ENCODE data around the gene RPH3AL.

RPH3AL gene

DNA sequence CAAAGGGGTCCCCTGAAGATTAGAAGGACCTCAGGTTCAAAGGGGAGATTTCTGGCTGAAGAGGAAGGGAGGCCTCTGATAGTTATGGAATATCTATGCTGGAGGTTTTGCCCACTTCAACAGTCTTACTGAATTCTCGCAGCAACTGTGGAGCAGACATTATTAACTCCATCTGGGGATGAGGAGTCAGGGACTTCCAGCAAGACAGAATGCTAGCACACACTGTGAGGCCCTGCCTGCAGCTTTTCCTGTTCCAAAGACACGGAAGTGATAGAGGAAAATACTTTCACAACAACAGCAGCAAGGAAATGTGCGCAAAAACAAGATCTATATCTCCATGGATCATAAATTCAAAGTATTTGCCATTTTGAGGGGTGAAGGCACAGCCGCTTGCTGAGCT, 72.8 kb downstream of the RPH3AL start:
- no peaks in the 10 kb centered on the region for H3K36me3 ChIP-seq (ENCODE audit: control insufficient read depth in 2 of 2, insufficient read depth in 1 of 2, low read length in 2 of 2)
- TF ChIP-seq, protein P1, sequence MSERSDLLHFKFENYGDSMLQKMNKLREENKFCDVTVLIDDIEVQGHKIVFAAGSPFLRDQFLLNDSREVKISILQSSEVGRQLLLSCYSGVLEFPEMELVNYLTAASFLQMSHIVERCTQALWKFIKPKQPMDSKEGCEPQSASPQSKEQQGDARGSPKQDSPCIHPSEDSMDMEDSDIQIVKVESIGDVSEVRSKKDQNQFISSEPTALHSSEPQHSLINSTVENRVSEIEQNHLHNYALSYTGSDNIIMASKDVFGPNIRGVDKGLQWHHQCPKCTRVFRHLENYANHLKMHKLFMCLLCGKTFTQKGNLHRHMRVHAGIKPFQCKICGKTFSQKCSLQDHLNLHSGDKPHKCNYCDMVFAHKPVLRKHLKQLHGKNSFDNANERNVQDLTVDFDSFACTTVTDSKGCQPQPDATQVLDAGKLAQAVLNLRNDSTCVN (tag by site-specific recombination; optimal IDR thresholded peaks at IDR 0.05) = no peak
- TF ChIP-seq ZSCAN30 (tag by site-specific recombination; IDR thresholded peaks at IDR 0.05) = no peak
- TF ChIP-seq, protein P2, sequence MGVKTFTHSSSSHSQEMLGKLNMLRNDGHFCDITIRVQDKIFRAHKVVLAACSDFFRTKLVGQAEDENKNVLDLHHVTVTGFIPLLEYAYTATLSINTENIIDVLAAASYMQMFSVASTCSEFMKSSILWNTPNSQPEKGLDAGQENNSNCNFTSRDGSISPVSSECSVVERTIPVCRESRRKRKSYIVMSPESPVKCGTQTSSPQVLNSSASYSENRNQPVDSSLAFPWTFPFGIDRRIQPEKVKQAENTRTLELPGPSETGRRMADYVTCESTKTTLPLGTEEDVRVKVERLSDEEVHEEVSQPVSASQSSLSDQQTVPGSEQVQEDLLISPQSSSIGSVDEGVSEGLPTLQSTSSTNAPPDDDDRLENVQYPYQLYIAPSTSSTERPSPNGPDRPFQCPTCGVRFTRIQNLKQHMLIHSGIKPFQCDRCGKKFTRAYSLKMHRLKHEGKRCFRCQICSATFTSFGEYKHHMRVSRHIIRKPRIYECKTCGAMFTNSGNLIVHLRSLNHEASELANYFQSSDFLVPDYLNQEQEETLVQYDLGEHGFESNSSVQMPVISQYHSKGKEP (tag by site-specific recombination; IDR thresholded peaks at IDR 0.05) = no peak
- H3K4me3 ChIP-seq (ENCODE audit: low read depth, low read length) = no peak overlapping the region
- CTCF ChIA-PET = interaction anchor here (0.8 kb wide), 1 partner anchor 44 kb away, joined by 3 read pairs; no protein-coding TSS in a partner anchor
- POLR2A ChIA-PET = interaction anchor here (0.5 kb wide), 1 partner anchor 1923 kb away, joined by 3 read pairs; no protein-coding TSS in a partner anchor
- no peaks in the 10 kb centered on the region for H3K4me1 ChIP-seq (ENCODE audit: control insufficient read depth, insufficient read depth, low read length)
- no peaks in the 10 kb centered on the region for H3K9me3 ChIP-seq (ENCODE audit: control insufficient read depth, insufficient read depth, low read depth, low read length)
- no peak overlapping the region for H3K27ac ChIP-seq (ENCODE audit: extremely low read depth, low read depth, low read length)

DNA sequence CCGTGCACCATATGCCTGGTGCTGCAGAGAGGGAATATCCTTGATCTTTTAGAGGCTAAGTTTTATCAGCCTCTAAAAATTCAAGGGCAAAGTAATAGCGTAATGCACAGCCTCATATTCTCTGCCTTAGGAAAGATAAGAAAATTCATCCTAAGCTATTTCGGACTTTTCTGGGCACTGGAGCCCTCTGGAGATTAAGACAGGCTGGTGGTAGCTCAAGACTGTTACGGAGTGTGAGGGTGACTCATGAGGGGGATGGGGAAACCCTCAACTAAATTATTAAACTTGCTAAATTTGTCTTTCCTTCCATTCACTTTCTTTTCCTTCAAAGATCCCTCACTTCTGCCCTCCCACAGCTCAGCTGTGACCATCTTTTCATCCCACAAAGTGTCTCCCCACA, 73.3 kb downstream of the RPH3AL start:
- Histone ChIP-seq H3K4me3 (ENCODE audit: low read depth, low read length) (no peak overlapping the region), H3K36me3 (ENCODE audit: control insufficient read depth in 2 of 2, insufficient read depth in 1 of 2, low read length in 2 of 2) (no peaks in the 10 kb centered on the region), H3K27ac (ENCODE audit: extremely low read depth, low read depth, low read length) (no peak overlapping the region), H3K9me3 (ENCODE audit: control insufficient read depth, insufficient read depth, low read depth, low read length) (no peaks in the 10 kb centered on the region), H3K4me1 (ENCODE audit: control insufficient read depth, insufficient read depth, low read length) (no peaks in the 10 kb centered on the region)
- POLR2A ChIA-PET = no interaction called here
- CTCF ChIA-PET = no interaction called here
- TF ChIP-seq SP3 (tag by site-specific recombination; IDR thresholded peaks at IDR 0.05) (no peak), ZNF701 (tag by site-specific recombination; IDR thresholded peaks at IDR 0.05) (no peak), ZNF266 (tag by site-specific recombination; IDR thresholded peaks at IDR 0.05; ENCODE audit: low read depth) (no peak), OVOL3 (tag by site-specific recombination; IDR thresholded peaks at IDR 0.05) (no peak), ZNF157 (tag by site-specific recombination; IDR thresholded peaks at IDR 0.05) (no peak), ZNF211 (tag by site-specific recombination; IDR thresholded peaks at IDR 0.05; ENCODE audit: low read depth) (no peak), ZNF221 (tag by site-specific recombination; IDR thresholded peaks at IDR 0.05; ENCODE audit: borderline replicate concordance) (no peak)
- TF ChIP-seq, protein P3, sequence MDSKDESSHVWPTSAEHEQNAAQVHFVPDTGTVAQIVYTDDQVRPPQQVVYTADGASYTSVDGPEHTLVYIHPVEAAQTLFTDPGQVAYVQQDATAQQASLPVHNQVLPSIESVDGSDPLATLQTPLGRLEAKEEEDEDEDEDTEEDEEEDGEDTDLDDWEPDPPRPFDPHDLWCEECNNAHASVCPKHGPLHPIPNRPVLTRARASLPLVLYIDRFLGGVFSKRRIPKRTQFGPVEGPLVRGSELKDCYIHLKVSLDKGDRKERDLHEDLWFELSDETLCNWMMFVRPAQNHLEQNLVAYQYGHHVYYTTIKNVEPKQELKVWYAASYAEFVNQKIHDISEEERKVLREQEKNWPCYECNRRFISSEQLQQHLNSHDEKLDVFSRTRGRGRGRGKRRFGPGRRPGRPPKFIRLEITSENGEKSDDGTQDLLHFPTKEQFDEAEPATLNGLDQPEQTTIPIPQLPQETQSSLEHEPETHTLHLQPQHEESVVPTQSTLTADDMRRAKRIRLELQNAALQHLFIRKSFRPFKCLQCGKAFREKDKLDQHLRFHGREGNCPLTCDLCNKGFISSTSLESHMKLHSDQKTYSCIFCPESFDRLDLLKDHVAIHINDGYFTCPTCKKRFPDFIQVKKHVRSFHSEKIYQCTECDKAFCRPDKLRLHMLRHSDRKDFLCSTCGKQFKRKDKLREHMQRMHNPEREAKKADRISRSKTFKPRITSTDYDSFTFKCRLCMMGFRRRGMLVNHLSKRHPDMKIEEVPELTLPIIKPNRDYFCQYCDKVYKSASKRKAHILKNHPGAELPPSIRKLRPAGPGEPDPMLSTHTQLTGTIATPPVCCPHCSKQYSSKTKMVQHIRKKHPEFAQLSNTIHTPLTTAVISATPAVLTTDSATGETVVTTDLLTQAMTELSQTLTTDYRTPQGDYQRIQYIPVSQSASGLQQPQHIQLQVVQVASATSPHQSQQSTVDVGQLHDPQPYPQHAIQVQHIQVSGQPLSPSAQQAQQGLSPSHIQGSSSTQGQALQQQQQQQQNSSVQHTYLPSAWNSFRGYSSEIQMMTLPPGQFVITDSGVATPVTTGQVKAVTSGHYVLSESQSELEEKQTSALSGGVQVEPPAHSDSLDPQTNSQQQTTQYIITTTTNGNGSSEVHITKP (tag by site-specific recombination; IDR thresholded peaks at IDR 0.05) = no peak
- TF ChIP-seq, protein P4, sequence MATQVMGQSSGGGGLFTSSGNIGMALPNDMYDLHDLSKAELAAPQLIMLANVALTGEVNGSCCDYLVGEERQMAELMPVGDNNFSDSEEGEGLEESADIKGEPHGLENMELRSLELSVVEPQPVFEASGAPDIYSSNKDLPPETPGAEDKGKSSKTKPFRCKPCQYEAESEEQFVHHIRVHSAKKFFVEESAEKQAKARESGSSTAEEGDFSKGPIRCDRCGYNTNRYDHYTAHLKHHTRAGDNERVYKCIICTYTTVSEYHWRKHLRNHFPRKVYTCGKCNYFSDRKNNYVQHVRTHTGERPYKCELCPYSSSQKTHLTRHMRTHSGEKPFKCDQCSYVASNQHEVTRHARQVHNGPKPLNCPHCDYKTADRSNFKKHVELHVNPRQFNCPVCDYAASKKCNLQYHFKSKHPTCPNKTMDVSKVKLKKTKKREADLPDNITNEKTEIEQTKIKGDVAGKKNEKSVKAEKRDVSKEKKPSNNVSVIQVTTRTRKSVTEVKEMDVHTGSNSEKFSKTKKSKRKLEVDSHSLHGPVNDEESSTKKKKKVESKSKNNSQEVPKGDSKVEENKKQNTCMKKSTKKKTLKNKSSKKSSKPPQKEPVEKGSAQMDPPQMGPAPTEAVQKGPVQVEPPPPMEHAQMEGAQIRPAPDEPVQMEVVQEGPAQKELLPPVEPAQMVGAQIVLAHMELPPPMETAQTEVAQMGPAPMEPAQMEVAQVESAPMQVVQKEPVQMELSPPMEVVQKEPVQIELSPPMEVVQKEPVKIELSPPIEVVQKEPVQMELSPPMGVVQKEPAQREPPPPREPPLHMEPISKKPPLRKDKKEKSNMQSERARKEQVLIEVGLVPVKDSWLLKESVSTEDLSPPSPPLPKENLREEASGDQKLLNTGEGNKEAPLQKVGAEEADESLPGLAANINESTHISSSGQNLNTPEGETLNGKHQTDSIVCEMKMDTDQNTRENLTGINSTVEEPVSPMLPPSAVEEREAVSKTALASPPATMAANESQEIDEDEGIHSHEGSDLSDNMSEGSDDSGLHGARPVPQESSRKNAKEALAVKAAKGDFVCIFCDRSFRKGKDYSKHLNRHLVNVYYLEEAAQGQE (tag by site-specific recombination; IDR thresholded peaks at IDR 0.05) = no peak
- TF ChIP-seq, protein P5, sequence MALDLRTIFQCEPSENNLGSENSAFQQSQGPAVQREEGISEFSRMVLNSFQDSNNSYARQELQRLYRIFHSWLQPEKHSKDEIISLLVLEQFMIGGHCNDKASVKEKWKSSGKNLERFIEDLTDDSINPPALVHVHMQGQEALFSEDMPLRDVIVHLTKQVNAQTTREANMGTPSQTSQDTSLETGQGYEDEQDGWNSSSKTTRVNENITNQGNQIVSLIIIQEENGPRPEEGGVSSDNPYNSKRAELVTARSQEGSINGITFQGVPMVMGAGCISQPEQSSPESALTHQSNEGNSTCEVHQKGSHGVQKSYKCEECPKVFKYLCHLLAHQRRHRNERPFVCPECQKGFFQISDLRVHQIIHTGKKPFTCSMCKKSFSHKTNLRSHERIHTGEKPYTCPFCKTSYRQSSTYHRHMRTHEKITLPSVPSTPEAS (tag by site-specific recombination; IDR thresholded peaks at IDR 0.05) = no peak
- TF ChIP-seq, protein P6, sequence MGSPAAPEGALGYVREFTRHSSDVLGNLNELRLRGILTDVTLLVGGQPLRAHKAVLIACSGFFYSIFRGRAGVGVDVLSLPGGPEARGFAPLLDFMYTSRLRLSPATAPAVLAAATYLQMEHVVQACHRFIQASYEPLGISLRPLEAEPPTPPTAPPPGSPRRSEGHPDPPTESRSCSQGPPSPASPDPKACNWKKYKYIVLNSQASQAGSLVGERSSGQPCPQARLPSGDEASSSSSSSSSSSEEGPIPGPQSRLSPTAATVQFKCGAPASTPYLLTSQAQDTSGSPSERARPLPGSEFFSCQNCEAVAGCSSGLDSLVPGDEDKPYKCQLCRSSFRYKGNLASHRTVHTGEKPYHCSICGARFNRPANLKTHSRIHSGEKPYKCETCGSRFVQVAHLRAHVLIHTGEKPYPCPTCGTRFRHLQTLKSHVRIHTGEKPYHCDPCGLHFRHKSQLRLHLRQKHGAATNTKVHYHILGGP (tag by site-specific recombination; IDR thresholded peaks at IDR 0.05) = no peak
- TF ChIP-seq, protein P7, sequence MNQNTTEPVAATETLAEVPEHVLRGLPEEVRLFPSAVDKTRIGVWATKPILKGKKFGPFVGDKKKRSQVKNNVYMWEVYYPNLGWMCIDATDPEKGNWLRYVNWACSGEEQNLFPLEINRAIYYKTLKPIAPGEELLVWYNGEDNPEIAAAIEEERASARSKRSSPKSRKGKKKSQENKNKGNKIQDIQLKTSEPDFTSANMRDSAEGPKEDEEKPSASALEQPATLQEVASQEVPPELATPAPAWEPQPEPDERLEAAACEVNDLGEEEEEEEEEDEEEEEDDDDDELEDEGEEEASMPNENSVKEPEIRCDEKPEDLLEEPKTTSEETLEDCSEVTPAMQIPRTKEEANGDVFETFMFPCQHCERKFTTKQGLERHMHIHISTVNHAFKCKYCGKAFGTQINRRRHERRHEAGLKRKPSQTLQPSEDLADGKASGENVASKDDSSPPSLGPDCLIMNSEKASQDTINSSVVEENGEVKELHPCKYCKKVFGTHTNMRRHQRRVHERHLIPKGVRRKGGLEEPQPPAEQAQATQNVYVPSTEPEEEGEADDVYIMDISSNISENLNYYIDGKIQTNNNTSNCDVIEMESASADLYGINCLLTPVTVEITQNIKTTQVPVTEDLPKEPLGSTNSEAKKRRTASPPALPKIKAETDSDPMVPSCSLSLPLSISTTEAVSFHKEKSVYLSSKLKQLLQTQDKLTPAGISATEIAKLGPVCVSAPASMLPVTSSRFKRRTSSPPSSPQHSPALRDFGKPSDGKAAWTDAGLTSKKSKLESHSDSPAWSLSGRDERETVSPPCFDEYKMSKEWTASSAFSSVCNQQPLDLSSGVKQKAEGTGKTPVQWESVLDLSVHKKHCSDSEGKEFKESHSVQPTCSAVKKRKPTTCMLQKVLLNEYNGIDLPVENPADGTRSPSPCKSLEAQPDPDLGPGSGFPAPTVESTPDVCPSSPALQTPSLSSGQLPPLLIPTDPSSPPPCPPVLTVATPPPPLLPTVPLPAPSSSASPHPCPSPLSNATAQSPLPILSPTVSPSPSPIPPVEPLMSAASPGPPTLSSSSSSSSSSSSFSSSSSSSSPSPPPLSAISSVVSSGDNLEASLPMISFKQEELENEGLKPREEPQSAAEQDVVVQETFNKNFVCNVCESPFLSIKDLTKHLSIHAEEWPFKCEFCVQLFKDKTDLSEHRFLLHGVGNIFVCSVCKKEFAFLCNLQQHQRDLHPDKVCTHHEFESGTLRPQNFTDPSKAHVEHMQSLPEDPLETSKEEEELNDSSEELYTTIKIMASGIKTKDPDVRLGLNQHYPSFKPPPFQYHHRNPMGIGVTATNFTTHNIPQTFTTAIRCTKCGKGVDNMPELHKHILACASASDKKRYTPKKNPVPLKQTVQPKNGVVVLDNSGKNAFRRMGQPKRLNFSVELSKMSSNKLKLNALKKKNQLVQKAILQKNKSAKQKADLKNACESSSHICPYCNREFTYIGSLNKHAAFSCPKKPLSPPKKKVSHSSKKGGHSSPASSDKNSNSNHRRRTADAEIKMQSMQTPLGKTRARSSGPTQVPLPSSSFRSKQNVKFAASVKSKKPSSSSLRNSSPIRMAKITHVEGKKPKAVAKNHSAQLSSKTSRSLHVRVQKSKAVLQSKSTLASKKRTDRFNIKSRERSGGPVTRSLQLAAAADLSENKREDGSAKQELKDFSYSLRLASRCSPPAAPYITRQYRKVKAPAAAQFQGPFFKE (tag by site-specific recombination; IDR thresholded peaks at IDR 0.05; ENCODE audit: borderline replicate concordance) = no peak
